Neural cell (in vitro differentiated cells): ENCODE data around the gene LSM12. TPM values are rescaled to one million over a fixed set of nuclear protein-coding genes. Genes with fewer than 3 reads are reported as not detected.

Experiments
- H2AFZ ChIP-seq: fragments of 200-600, 300-800 bp; sonication (generic), shearing (Covaris generic); 2 replicates; pipeline ENCODE4 v1.6.0; 2014; ENCODE audit warnings: low read depth, mild to moderate bottlenecking, antibody characterized with exemption, low read length, moderate library complexity
- H3F3A ChIP-seq: fragments of 200-600 bp; shearing (Covaris generic); 2 replicates; pipeline ENCODE4 v1.6.1; 2016; ENCODE audit warnings: mild to moderate bottlenecking, moderate library complexity, mixed read lengths, antibody characterized with exemption, low read length; ENCODE audit not compliant: insufficient read depth, poor library complexity, severe bottlenecking
- H3K27ac ChIP-seq: fragments of 200-600, 300-800 bp; sonication (generic), shearing (Covaris generic); 2 replicates; pipeline ENCODE4 v1.5.1; 2014; ENCODE audit warnings: mild to moderate bottlenecking, low read length, moderate library complexity
- H3K27me3 ChIP-seq: fragments of 300-800, 200-600 bp; sonication (generic), shearing (Covaris generic); 2 replicates; pipeline ENCODE4 v1.6.0; 2014; ENCODE audit warnings: mild to moderate bottlenecking, low read depth, low read length, moderate library complexity; ENCODE audit not compliant: insufficient read depth
- H3K36me3 ChIP-seq: fragments of 300-800, 200-600 bp; sonication (generic), shearing (Covaris generic); 2 replicates; pipeline ENCODE4 v1.5.1; 2014; ENCODE audit warnings: mild to moderate bottlenecking, antibody characterized with exemption, low read length, moderate library complexity; ENCODE audit not compliant: insufficient read depth
- H3K4me2 ChIP-seq: fragments of 300-800, 200-600 bp; sonication (generic), shearing (Covaris generic); 2 replicates; pipeline ENCODE4 v1.6.0; 2014; ENCODE audit warnings: mild to moderate bottlenecking, low read length
- H3K4me3 ChIP-seq: fragments of 300-800, 200-600 bp; sonication (generic), shearing (Covaris generic); 2 replicates; pipeline ENCODE4 v1.5.1; 2014; ENCODE audit warnings: mild to moderate bottlenecking, low read length, moderate library complexity
- H3K79me2 ChIP-seq: fragments of 200-600 bp; shearing (Covaris generic); replicated peaks from 2 replicates; pipeline ENCODE4 v1.6.0; 2014; ENCODE audit warnings: mild to moderate bottlenecking, low read length, moderate library complexity; ENCODE audit not compliant: insufficient read depth
- H3K9ac ChIP-seq: fragments of 300-800, 200-600 bp; sonication (generic), shearing (Covaris generic); 2 replicates; pipeline ENCODE4 v1.6.1; 2016; ENCODE audit warnings: mild to moderate bottlenecking, low read length, mixed read lengths
- H3K9me2 ChIP-seq: fragments of 200-600 bp; shearing (Covaris generic); 2 replicates; pipeline ENCODE4 v1.6.1; 2016; ENCODE audit warnings: mild to moderate bottlenecking, low read length, mixed read lengths; ENCODE audit not compliant: insufficient read depth
- H3K9me3 ChIP-seq: fragments of 200-600, 300-800 bp; sonication (generic), shearing (Covaris generic); 2 replicates; pipeline ENCODE4 v1.6.1; 2016; ENCODE audit warnings: mild to moderate bottlenecking, mixed run types, low read length, moderate library complexity, mixed read lengths
- H4K20me1 ChIP-seq: fragments of 200-600 bp; shearing (Covaris generic); 2 replicates; pipeline ENCODE4 v1.6.1; 2016; ENCODE audit warnings: mild to moderate bottlenecking, mixed run types; ENCODE audit not compliant: insufficient read depth
- CTCF ChIP-seq: fragments of 450-650 bp; IDR thresholded peaks from 2 replicates; pipeline ENCODE4 v1.5.1; 2014; ENCODE audit warnings: antibody characterized with exemption, mild to moderate bottlenecking, moderate library complexity; ENCODE audit not compliant: poor library complexity, severe bottlenecking
- EP300 ChIP-seq: fragments of 450-650 bp; conservative IDR thresholded peaks from 2 replicates; pipeline ENCODE4 v1.6.1; 2014; ENCODE audit warnings: antibody characterized with exemption, mild to moderate bottlenecking, moderate library complexity; ENCODE audit not compliant: poor library complexity, severe bottlenecking
- EZH2 ChIP-seq: fragments of 200-600, 300-800 bp; shearing (Covaris generic), sonication (generic); IDR thresholded peaks from 2 replicates; pipeline ENCODE4 v1.6.1; 2014; ENCODE audit warnings: antibody characterized with exemption, low read length, borderline replicate concordance, mild to moderate bottlenecking; ENCODE audit not compliant: insufficient read depth, poor library complexity, severe bottlenecking
- MXI1 ChIP-seq: fragments of 450-650 bp; conservative IDR thresholded peaks from 2 replicates; pipeline ENCODE4 v1.6.1; 2014; ENCODE audit warnings: antibody characterized with exemption, mild to moderate bottlenecking; ENCODE audit not compliant: poor library complexity, severe bottlenecking
- POLR2AphosphoS5 ChIP-seq: IDR thresholded peaks from 2 replicates; pipeline ENCODE4 v1.6.1; 2012
- RAD21 ChIP-seq: fragments of 450-650 bp; conservative IDR thresholded peaks from 2 replicates; pipeline ENCODE4 v1.6.1; 2014; ENCODE audit warnings: antibody characterized with exemption, mild to moderate bottlenecking, moderate library complexity
- REST ChIP-seq: IDR thresholded peaks from 2 replicates; pipeline ENCODE4 v1.6.1; 2012; ENCODE audit warnings: borderline replicate concordance
- SMC3 ChIP-seq: fragments of 450-650 bp; conservative IDR thresholded peaks from 2 replicates; pipeline ENCODE4 v1.6.1; 2014; ENCODE audit warnings: antibody characterized with exemption, mild to moderate bottlenecking, moderate library complexity; ENCODE audit not compliant: poor library complexity
- TAF1 ChIP-seq: IDR thresholded peaks from 2 replicates; pipeline ENCODE4 v1.6.1; 2012; ENCODE audit warnings: low read depth
- polyA plus RNA-seq: library from polyadenylated mRNA; depleted of rRNA; stranded (reverse); fragments of >200 nt; gene quantifications from 2 replicates; pipeline ENCODE4 v1.2.3, GENCODE V29; 2014

Gene LSM12
- polyA plus RNA-seq, 1 donor from 2014 or later = 12.0 TPM

- H3K4me2 ChIP-seq = no peak overlapping the region
- H3K27ac ChIP-seq = no peak overlapping the region
- no peaks in the 10 kb centered on the region for H3F3A ChIP-seq
- no peaks in the 10 kb centered on the region for H3K9me3 ChIP-seq
- H2AFZ ChIP-seq = no peak overlapping the region
- no peaks in the 10 kb centered on the region for H3K36me3 ChIP-seq
- no peaks in the 10 kb centered on the region for H3K79me2 ChIP-seq
- no peaks in the 10 kb centered on the region for H3K27me3 ChIP-seq
- H3K9ac ChIP-seq = no peak overlapping the region
- H3K9me2 ChIP-seq = no peaks in the 10 kb centered on the region
- no peak overlapping the region for H3K4me3 ChIP-seq
- no peaks in the 10 kb centered on the region for H4K20me1 ChIP-seq
- TF ChIP-seq MXI1 = no peak
- TF ChIP-seq REST = no peak
- no peak for TF ChIP-seq SMC3
Observed at GRCh38 chr17:44024853-44025252, 41.6 kb downstream of the LSM12 start.

- H3K36me3 ChIP-seq = no peaks in the 10 kb centered on the region
- TF ChIP-seq SMC3 (no peak), POLR2AphosphoS5 (no peak), EZH2 (no peak), REST (no peak), MXI1 (no peak), CTCF (no peak), RAD21 (no peak), TAF1 (no peak), EP300 (no peak)
Observed at GRCh38 chr17:44024271-44024663, 42.2 kb downstream of the LSM12 start.

More at GRCh38 chr17:44024271-44024663, 42.2 kb downstream of the LSM12 start:
- Histone ChIP-seq H3K4me2 (no peak overlapping the region), H3K27ac (no peak overlapping the region), H3K9me2 (no peaks in the 10 kb centered on the region), H4K20me1 (no peaks in the 10 kb centered on the region), H3K9ac (no peak overlapping the region), H3K9me3 (no peaks in the 10 kb centered on the region), H3K4me3 (no peak overlapping the region), H3K27me3 (no peaks in the 10 kb centered on the region), H3F3A (no peaks in the 10 kb centered on the region), H3K79me2 (no peaks in the 10 kb centered on the region), H2AFZ (no peak overlapping the region)
